NAMALWA (cell line): Measurements from ENCODE around the gene TBCD.

Experiments used
- DNase-seq: peaks from one replicate; pipeline ENCODE4 v3.0.0-alpha.2; 2015; ENCODE audit warnings: low spot score

The TBCD gene

DNA sequence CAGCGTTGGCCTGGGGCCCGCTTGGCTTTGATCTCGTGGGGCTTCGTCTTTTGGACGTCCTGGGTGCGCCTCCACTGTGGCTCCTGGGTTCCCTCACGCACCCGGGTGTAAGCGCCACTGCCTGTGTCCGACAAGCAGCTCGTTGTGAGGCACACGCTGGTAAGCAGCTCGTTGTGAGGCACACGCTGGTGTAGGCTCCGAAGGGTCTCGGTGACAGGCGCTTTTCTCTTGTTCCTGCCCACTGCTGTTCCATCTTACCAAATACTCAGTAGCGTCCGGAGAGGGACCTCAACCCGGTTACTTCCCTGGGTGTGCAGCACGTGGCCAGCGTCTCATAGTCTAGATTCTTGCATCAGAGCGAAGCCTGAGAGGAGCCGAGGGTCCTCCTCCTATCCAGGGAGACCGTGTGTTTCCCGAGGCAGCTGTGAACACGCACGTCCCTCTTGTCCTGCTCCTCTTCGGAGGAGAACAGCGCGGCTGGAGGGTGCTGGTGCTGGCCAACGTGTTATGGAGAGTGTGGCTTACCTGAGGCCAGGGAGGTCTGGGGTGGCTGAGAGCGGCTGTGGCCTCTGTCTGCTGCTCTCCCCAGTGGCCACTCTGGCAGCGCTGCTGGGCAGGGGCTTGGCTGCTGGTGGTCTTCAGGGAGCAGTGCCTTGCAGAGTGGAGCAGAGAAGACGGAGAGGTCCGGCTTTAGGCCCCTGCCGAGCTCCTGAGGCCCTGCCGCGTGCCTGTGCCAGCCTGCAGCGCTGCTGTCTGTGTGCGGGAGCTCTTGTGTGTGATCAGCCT is 120.1 kb downstream of the TBCD start:
- no peak for DNase-seq

DNA sequence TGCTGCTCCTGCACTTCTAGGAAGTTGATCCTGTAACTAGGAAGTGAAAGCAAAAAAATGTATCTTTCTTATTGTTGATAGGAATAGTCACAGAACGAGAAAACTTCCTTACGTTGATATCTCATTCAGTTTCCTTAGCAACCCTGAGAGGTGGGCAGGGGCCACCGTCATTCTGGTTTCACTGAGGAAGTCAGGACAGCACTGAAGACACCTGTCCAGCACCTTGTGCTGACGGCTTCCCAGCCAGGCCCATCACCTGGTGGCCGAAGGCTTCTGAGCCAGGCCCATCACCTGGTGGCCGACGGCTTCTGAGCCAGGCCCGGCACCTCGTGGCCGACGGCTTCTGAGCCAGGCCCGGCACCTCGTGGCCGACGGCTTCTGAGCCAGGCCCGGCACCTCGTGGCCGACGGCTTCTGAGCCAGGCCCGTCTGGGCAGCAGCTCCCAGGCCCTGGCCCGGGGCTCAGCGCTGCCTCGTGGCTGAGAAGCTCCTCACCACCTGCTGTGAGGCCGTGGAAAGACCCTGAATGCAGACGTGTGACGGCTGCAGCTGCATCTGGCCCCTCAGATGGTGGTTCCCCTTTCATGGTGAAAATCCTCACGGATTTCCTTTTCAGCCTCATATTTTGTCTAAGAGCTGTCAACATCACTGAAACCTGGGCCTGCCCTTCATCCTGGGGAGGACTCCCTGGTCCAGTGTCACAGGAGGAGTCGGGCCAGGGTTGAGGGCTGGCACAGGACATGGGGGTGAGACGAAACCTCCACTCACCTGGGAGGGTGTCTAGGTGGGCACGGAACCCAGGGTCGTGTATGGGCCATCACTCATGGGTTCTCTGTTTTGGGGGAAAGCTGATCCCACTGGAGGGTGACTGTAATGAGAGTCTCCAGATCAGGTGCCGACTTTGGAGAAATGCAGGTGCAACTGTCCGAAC is 121.0 kb downstream of the TBCD start:
- DNase-seq, result peak; percentile 74

DNA sequence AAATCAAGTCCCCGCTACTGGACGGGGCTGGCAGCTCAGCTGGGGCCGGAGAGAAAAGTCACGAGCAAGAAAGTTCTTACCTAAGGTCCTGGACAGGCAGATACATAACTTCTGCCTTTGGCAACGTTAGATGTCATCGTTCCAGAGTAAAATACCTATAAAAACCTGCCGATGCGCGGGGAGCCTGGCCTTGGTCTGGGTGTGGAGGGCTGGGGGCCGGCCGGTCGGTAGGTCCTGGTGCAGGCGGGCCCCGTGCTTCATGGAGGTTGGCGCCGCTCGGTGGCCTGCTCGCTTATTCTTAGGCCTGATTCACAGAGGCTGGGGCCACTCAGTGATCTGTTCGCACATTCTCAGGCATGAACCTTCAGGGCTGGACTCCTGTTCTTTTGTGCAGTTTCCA is 121.7 kb downstream of the TBCD start:
- DNase-seq, result no peak

- DNase-seq, result no peak
These were observed 122.4 kb downstream of the TBCD start for GRCh38 chr17:82874011-82874835.

- DNase-seq, result no peak
These were observed 123.6 kb downstream of the TBCD start for GRCh38 chr17:82875407-82875856.

GRCh38 chr17:82876149-82876548 is 124.3 kb downstream of the TBCD start:
- DNase-seq, result no peak

DNA sequence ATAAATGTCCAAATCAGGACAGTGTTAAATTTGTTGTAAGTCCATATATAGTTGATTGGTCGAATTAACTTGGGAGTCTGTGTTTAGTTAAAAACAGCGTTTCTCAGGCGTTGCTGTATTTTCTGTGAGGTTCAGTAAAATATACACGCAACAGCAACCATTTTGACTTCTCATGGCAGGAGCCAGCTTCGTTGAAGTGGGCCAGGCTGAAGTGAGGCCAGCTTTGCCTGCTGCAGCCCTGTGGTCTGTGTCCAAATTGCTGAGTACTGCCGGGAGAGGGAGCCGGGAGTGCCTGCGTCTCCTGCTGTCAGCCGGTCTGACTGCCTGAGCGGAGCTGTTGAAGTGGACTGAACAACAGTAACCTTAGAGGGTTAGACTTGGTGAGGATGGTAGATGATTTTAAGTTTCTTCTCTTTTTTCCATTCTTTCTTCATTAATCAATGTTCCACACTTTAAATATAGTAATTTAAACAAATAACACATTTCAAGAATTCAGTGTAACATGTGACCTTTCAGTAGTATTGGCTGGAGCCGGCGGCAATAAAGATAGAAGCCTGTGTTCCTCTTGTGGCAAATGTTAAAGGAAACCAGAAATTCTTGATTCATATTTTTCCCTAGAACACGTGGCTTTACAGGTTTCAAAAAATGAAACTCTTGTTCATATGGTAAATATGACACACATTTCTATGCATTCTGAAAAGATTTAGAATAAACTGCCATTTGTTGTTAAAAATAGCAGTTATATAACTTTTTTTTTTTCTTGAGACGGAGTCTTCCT is 124.9 kb downstream of the TBCD start:
- DNase-seq, result no peak

GRCh38 chr17:82878527-82878926 is 126.7 kb downstream of the TBCD start:
- DNase-seq, result no peak

GRCh38 chr17:82879241-82879640 is 127.4 kb downstream of the TBCD start:
- no peak for DNase-seq

DNA sequence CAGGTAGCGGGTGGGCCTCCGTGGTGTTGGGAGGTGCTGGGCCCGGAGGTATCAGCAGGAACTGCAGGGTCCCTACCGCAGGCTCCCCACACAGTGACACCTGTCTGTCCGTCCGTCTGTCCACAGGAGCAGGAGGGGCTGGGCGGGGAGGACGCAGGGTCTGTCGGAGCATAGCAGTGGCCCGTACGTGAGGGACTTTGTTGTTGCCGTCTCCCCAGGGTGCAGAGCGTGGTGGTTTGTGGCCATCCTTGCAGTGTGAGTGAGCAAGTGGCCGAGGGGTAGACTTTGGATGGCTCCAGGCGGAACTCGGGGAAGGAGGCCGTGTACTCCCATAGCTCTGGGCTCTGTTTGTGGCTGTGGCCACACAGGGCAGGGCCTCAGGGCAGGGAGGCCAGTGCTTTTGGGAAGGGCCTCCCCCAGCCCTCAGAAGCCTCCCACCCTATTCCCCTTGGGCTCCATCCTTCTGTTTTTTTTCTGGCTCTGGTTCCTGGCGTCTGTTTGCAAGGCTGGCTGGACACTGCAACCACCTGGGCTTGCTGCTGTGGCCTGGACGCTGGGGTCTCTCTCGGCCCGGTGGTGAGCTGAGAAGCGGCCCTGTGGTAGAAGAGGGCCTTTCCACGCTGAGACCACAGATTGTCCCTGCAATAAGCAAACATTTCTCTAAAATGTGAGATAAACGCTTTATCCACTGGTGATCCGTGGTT is 128.9 kb downstream of the TBCD start:
- DNase-seq, result no peak

- no peak for DNase-seq
These were observed 129.5 kb downstream of the TBCD start for GRCh38 chr17:82881324-82881823.

DNA sequence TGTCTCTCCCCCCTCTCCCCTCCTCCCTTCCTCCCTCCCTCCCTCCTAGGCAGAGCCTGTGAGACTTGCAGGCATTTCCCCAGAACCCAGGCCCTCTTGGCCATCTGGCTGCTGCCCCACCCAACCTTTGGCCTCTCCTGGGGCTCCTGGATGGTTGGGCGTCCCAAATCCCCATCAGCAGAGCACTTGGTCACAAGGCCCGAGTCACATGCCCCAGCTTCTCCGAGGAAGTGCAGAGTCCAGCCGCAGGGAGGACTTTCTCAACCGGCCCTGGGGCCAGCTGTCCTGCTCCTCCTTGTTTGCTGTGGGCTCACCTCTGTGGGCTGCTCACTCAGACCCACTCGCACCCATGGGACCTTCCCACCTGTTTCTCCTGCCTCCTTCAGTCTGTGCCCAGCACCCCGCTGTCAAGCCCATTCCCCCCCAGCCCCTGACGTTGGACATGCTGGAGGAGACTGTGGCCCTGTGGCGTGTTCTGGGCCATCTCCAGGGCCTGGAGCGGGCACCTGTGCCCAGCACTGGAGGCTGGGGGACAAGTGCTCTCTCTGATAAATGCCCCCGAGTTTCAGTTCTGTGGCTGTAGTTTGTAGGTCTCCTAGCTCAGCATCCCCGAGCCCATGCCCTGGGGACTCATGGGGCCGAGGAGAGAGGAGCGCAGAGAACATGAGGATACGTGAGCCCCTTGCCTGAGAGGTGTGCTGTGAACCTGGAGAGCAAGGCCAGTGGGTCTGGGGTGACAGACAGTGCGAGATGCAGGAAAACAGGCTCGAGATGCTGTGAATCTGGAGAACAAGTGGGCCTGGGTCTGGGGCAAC is 130.2 kb downstream of the TBCD start:
- DNase-seq, result no peak

GRCh38 chr17:82882715-82883418 is 131.0 kb downstream of the TBCD start:
- DNase-seq, result no peak

- DNase-seq, result no peak
These were observed 131.7 kb downstream of the TBCD start for GRCh38 chr17:82883419-82884031.

DNA sequence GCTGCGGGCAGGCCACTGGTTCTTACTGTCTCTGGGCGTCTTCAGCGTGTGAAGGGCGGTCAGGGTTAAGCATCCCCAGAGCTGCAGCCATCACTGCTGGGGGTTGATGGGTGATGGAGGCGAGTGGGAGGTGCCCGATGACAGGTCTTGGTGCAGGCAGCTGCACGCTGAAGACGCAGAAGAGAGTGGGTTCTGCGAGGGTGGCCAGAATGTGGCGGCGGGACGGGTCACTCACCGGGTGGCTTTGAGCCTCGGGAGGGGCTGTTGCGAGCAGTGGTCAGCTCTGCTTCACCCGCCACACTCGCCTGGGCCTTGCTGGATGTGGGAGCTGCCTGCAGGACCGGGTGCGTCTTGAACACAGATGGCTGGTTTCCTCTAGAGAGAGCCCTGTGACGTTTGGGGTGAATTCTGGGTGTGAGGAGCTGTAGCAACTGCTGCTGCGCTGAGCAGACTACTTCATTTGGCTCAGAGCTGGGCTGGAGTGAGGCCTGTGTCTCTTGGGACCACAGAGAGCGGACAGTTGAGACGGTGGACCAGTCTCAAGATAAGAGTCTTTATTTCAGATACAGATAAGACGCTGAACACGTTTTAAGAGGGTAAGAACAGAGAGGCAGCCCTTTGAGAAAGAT is 132.6 kb downstream of the TBCD start:
- DNase-seq, result no peak

GRCh38 chr17:82884970-82885353 is 133.1 kb downstream of the TBCD start:
- DNase-seq, result peak; percentile 15

DNA sequence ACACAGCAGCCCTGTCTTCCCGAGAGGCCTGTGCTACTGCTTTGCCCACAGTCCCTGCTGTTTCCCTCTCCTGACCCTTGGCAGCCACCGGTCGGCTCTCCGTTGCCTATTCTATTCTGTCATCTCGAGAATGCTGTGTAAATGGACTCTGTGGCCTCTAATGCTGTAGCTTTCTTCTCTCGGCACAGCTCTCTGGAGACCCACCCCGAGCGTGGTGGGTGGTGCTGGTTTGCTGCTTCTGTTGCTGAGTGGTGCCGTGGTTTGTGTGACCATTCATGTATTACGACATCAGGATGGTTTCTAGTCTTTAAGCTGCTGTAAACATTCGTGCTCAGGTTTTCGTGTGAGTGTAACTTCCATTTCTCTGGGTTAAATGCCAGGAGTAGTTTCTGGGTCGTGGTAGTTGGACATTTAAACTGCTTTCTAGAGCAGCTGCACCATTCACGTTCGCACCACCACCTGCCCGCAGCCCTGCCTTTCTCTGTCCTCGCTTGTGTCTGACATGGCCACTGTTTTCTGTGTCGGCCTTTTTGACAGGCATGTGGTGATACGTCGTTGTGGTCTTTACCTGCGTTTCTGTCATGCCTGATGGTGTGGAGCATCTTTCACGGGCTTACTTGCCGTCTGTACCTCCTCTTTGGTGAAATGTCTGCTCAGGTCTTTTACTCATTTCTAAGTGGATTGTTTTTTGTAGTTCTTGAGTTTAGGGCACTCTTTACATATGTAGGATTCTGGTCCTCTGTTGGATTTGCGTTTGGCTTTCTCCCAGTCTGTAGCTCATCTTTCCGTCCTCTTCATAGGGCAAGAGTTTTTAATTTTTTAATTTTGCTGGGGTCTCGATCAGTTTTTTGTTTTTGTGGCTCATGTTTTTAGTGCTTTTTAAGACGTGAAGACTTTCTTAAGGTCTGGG is 135.6 kb downstream of the TBCD start:
- DNase-seq, result no peak
